D721Med (cell line): ENCODE results near the gene TPT1.

Experiments
- DNase-seq: peaks from one replicate; pipeline ENCODE4 v3.0.0; 2011; ENCODE audit warnings: low spot score; ENCODE audit not compliant: insufficient read length
- FAIRE-seq: peaks from 2 replicates; lab custom pipeline; 2011; peaks lifted over from hg19 to GRCh38; lab: Jason Lieb, UNC
- CTCF ChIP-seq: IDR thresholded peaks from 2 replicates; pipeline ENCODE4 v1.5.1; 2012; ENCODE audit warnings: mild to moderate bottlenecking, control low read depth; ENCODE audit not compliant: insufficient read depth; ENCODE audit errors: missing control alignments

TPT1 gene

GRCh38 chr13:45336025-45336800 lies 4.8 kb downstream of the TPT1 start:
- no peak for FAIRE-seq
- TF ChIP-seq CTCF: no peak
- no peak for DNase-seq

- FAIRE-seq (no peak), DNase-seq (no peak)
- no peak for TF ChIP-seq CTCF
Observed at GRCh38 chr13:45335397-45336024, 5.5 kb downstream of the TPT1 start.

- DNase-seq (no peak), FAIRE-seq (no peak)
- no peak for TF ChIP-seq CTCF
Observed at GRCh38 chr13:45333977-45334922, 6.7 kb downstream of the TPT1 start.

- no peak for TF ChIP-seq CTCF
- DNase-seq (no peak), FAIRE-seq (no peak)
Observed at GRCh38 chr13:45333251-45333976, 7.6 kb downstream of the TPT1 start.

- FAIRE-seq: no peak
- DNase-seq: no peak
- TF ChIP-seq CTCF: no peak
Observed at GRCh38 chr13:45332831-45333219, 8.2 kb downstream of the TPT1 start.

GRCh38 chr13:45332036-45332830 lies 8.8 kb downstream of the TPT1 start:
- no peak for TF ChIP-seq CTCF
- FAIRE-seq (no peak), DNase-seq (no peak)
